Esophagus muscularis mucosa (tissue), 4 donors: ENCODE results near the gene PADI2. TPM values are rescaled to one million over a fixed set of nuclear protein-coding genes. Genes with fewer than 3 reads are reported as not detected.
"Not testable (repeated sequence)": the region's sequence is repeated elsewhere in the genome, so short reads cannot be mapped to it uniquely, and the experiment has no call there.

ENCODE experiments used
- DNase-seq: peaks from one replicate; pipeline ENCODE4 v3.0.0-alpha.2; 2017; ENCODE audit errors: extremely low spot score
- H3K27ac ChIP-seq, 4 donors: fragments of 200-600 bp; sonication (generic); replicated peaks in 1 of 4; 1 replicate in 3 of 4; 2 replicates in 1 of 4; pipeline ENCODE4 v1.5.1; 2016 to 2019; ENCODE audit warnings: mild to moderate bottlenecking in 1 of 4
- H3K27me3 ChIP-seq, 4 donors: fragments of 200-600 bp; sonication (generic); one replicate each; pipeline versions ENCODE4 v1.5.1 to v1.6.0; 2016 to 2019
- H3K36me3 ChIP-seq, 4 donors: fragments of 200-600 bp; sonication (generic); one replicate each; pipeline ENCODE4 v1.5.1; 2016 to 2019
- H3K4me1 ChIP-seq, 4 donors: fragments of 200-600 bp; sonication (generic); one replicate each; pipeline ENCODE4 v1.5.1; 2016 to 2019
- H3K4me3 ChIP-seq, 4 donors: fragments of 200-600 bp; sonication (generic); 1 replicate in 2 of 4; 2 replicates in 2 of 4; pipeline ENCODE4 v1.5.1; 2016 to 2019; ENCODE audit warnings: mild to moderate bottlenecking in 4 of 4, moderate library complexity in 1 of 4
- H3K9me3 ChIP-seq, 4 donors: fragments of 200-600 bp; sonication (generic); 1 replicate in 3 of 4; 2 replicates in 1 of 4; pipeline ENCODE4 v1.5.1; 2016 to 2019
- EP300 ChIP-seq: sonication (generic); formaldehyde crosslinking; IDR thresholded peaks from one replicate; pipeline ENCODE4 v1.6.1; 2017; ENCODE audit warnings: antibody characterized with exemption
- POLR2A ChIP-seq: fragments of 450-650 bp; IDR thresholded peaks from one replicate; pipeline ENCODE4 v1.6.1; 2017; ENCODE audit warnings: antibody characterized with exemption, moderate library complexity, mild to moderate bottlenecking, low read depth
- POLR2AphosphoS5 ChIP-seq, 2 donors: sonication (generic); formaldehyde crosslinking; IDR thresholded peaks; one replicate each; pipeline ENCODE4 v1.6.1; 2017; ENCODE audit warnings: antibody characterized with exemption in 2 of 2
- WGBS: methylation state at CpG from one replicate; pipeline ENCODE4 v1.1.5; 2018; 5-methylcytosine and 5-hydroxymethylcytosine counted together
- intact Hi-C: fragments of 100-400 bp; cut with DNase I; formaldehyde crosslinking; loops from one replicate; pipeline ENCODE4 v1.15.1; 2023
- total RNA-seq, 4 donors: library from RNA; depleted of rRNA; stranded (reverse); fragments of >200 nt; gene quantifications; one replicate each; pipeline versions ENCODE4 v1.1.0 to v1.2.1, GENCODE V29; 2016
- TF ChIP-seq, protein P1 (sequence below), 3 experiments: fragments of 200-600 bp in 2 of 3; fragments of 450-650 bp in 1 of 3; sonication (generic) in 2 of 3; IDR thresholded peaks; one replicate each; pipeline ENCODE4 v1.5.1; 2017 to 2019; ENCODE audit warnings: antibody characterized with exemption in 3 of 3, mild to moderate bottlenecking in 2 of 3, moderate library complexity in 1 of 3

The PADI2 gene
- total RNA-seq, 4 donors from 2014 or later, result 0.39 to 2.0 (median 0.65) TPM

DNA sequence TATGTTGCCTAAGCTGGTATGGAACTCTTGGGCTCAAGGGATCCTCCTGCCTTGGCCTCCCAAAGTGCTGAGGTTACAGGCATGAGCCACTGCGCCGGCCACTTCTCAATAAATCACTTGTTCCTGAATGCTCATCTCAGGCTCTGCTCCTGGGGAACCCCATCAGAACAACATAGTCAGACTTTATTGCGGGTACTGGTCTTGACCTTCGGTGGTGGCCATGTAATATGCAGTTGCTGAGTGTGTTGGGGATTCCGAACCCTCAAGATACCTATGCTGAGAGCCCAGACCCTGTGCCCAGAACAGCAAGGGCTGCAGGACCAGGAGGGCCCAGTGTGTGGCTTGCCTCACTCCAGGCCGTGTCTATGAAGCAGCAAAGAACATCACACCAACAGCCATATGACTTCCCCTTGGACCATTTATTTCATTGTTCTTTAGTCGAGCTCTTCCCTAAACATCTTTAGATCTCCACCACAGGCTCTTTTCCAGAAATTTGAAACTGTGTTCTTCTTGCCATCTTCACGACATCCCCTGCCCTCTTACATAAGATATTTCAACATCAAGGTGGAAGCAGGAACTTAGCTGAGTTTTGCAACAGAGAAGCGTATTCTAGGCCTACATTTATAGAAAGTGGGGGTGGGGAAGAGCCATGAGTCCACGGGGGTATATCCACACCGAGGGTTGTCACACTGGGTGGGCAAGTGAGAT lies 52.7 kb downstream of the PADI2 start:
- TF ChIP-seq POLR2AphosphoS5 (IDR thresholded peaks at IDR 0.05) (no peak), EP300 (no peak), POLR2A (no peak)
- TF ChIP-seq, protein P1, sequence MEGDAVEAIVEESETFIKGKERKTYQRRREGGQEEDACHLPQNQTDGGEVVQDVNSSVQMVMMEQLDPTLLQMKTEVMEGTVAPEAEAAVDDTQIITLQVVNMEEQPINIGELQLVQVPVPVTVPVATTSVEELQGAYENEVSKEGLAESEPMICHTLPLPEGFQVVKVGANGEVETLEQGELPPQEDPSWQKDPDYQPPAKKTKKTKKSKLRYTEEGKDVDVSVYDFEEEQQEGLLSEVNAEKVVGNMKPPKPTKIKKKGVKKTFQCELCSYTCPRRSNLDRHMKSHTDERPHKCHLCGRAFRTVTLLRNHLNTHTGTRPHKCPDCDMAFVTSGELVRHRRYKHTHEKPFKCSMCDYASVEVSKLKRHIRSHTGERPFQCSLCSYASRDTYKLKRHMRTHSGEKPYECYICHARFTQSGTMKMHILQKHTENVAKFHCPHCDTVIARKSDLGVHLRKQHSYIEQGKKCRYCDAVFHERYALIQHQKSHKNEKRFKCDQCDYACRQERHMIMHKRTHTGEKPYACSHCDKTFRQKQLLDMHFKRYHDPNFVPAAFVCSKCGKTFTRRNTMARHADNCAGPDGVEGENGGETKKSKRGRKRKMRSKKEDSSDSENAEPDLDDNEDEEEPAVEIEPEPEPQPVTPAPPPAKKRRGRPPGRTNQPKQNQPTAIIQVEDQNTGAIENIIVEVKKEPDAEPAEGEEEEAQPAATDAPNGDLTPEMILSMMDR (IDR thresholded peaks at IDR 0.05), result no peak
- H3K27me3 ChIP-seq, result no peaks in the 10 kb centered on the region
- intact Hi-C loops, result no loop called here
- no peaks in the 10 kb centered on the region for H3K36me3 ChIP-seq
- H3K9me3 ChIP-seq, result peaks cover 0 to 11% (median 7%) of the 10 kb centered on the region in 4 donors
- no peak for DNase-seq
- no peak overlapping the region for H3K27ac ChIP-seq
- H3K4me3 ChIP-seq, result no peak overlapping the region
- WGBS, result 80% methylated on average over 11 of the region's 11 CpGs
- H3K4me1 ChIP-seq, result peaks cover 0 to 6% (median 2%) of the 10 kb centered on the region in 4 donors

DNA sequence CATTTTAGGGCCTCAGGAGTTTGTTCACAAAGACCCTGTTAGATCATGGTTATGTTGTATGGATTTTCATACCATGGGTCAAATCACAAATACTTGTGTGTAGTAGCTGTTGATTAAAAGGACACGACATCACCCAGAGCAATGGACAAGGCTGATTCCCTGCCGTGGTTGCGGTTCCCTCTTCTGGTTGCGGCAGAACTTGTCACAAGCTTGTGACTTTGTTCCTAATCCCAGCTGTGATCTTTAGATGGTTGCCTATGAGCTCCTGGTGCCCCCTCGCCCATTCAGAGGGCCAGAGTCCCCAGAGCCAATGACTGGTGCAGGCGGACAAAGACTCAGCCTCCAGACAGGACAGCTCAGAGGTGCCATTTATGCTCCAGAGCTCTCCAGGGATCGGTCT lies 53.6 kb downstream of the PADI2 start:
- intact Hi-C loops, result no loop called here
- H3K36me3 ChIP-seq, result no peaks in the 10 kb centered on the region
- H3K27ac ChIP-seq, result no peak overlapping the region
- DNase-seq, result no peak
- TF ChIP-seq, protein P1 (IDR thresholded peaks at IDR 0.05), result no peak
- no peak overlapping the region for H3K4me3 ChIP-seq
- no peaks in the 10 kb centered on the region for H3K27me3 ChIP-seq
- WGBS, result 67% methylated on average over 7 of the region's 7 CpGs
- peaks cover 0 to 6% (median 2%) of the 10 kb centered on the region in 4 donors for H3K4me1 ChIP-seq
- peaks cover 0 to 11% (median 7%) of the 10 kb centered on the region in 4 donors for H3K9me3 ChIP-seq

DNA sequence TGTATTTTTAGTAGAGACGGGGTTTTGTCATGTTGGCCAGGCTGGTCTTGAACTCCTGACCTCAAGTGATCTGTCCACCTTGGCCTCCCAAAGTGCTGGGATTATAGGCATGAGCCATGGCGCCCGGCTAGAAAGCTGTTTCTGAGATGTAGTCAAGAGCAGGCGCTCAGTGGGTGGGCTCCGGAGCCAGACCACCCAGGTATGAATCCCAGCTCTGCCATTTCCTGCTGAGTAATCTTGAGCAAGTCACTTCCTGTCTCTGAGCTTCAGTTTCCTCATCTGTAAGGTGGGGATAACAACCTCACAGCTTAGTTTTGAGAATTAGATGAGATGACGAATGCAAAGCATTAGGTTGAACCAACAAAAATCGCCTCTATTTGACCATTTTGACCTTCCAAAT lies 56.5 kb downstream of the PADI2 start:
- H3K36me3 ChIP-seq, H3K27me3 ChIP-seq, intact Hi-C loops, DNase-seq, H3K4me1 ChIP-seq, H3K4me3 ChIP-seq, H3K27ac ChIP-seq: not testable (repeated sequence)
- H3K9me3 ChIP-seq, result peaks cover 0 to 11% (median 7%) of the 10 kb centered on the region in 4 donors
- WGBS, result 78% methylated on average over 7 of the region's 7 CpGs

DNA sequence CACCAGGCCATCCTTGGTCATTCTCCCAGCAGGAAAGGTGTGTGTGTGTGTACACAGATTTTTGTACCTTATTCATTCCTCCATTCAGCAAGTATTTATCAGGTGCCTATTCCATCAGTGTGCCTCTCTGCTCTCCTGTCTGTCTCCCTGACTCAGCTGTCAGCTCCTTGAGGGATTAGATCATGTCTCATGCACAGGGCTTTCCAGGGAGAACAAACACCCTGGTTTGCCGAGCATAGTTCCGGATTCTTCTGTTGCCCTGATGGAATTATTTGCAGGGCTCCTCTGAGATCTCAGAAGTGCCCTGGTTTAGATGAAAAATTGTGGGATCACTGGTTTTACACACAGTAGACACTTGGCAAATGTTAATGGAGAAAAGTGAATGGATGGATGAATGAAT lies 57.4 kb downstream of the PADI2 start:
- Histone ChIP-seq H3K4me1 (peaks cover 0 to 6% (median 2%) of the 10 kb centered on the region in 4 donors), H3K9me3 (peaks cover 0 to 11% (median 7%) of the 10 kb centered on the region in 4 donors), H3K4me3 (no peak overlapping the region), H3K27me3 (no peaks in the 10 kb centered on the region), H3K36me3 (no peaks in the 10 kb centered on the region), H3K27ac (no peak overlapping the region)
- intact Hi-C loops, result no loop called here
- TF ChIP-seq, protein P1 (IDR thresholded peaks at IDR 0.05), result no peak
- no peak for TF ChIP-seq EP300
- no peak for TF ChIP-seq POLR2A
- TF ChIP-seq POLR2AphosphoS5 (IDR thresholded peaks at IDR 0.05), result no peak
- DNase-seq, result no peak
- WGBS, result 70% methylated on average over 2 of the region's 2 CpGs

DNA sequence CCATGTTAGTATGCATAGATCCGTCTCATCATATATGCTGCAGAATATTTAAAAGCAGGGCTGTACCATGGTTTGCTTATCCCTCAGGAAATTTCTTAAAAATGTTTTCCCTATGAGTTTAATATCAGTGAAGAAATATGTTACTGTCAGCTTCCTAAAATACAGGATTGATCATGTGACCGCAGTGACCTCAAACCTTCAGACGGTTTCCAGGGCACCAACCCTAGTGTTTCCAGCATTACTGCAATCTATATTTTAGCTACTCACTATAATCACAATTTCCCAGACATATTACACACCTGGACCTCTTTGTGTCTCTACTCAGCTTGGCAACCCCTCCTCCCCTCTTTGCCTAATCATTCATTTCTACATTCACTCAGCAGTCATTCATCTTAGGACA lies 57.8 kb downstream of the PADI2 start:
- Histone ChIP-seq H3K27me3 (no peaks in the 10 kb centered on the region), H3K36me3 (no peaks in the 10 kb centered on the region), H3K27ac (no peak overlapping the region), H3K9me3 (peaks cover 0 to 11% (median 7%) of the 10 kb centered on the region in 4 donors), H3K4me1 (peaks cover 0 to 6% (median 2%) of the 10 kb centered on the region in 4 donors), H3K4me3 (no peak overlapping the region)
- WGBS, result 79% methylated on average over 3 of the region's 3 CpGs
- intact Hi-C loops, result no loop called here
- TF ChIP-seq POLR2AphosphoS5 (IDR thresholded peaks at IDR 0.05) (no peak), EP300 (no peak), POLR2A (no peak)
- TF ChIP-seq, protein P1 (IDR thresholded peaks at IDR 0.05), result no peak
- DNase-seq, result no peak
